Skin epidermis (tissue), 12 donors: ENCODE data around the gene STRA6.
A peak's percentile ranks its signal among the peaks of the same experiment; 100 is the strongest.

Experiments used
- H3K27ac ChIP-seq, 21 experiments: fragments of 200-600 bp; sonication (generic) in 11 of 21; one replicate each; pipeline ENCODE4 v1.5.0; 2020; ENCODE audit warnings: mild to moderate bottlenecking in 3 of 21, inconsistent platforms in 2 of 21, moderate library complexity in 2 of 21
- H3K4me3 ChIP-seq, 7 experiments: fragments of 200-600 bp; sonication (generic) in 2 of 7; one replicate each; pipeline ENCODE4 v1.5.0; 2020; ENCODE audit warnings: inconsistent platforms in 2 of 7, mild to moderate bottlenecking in 2 of 7, moderate library complexity in 1 of 7

The STRA6 gene

DNA sequence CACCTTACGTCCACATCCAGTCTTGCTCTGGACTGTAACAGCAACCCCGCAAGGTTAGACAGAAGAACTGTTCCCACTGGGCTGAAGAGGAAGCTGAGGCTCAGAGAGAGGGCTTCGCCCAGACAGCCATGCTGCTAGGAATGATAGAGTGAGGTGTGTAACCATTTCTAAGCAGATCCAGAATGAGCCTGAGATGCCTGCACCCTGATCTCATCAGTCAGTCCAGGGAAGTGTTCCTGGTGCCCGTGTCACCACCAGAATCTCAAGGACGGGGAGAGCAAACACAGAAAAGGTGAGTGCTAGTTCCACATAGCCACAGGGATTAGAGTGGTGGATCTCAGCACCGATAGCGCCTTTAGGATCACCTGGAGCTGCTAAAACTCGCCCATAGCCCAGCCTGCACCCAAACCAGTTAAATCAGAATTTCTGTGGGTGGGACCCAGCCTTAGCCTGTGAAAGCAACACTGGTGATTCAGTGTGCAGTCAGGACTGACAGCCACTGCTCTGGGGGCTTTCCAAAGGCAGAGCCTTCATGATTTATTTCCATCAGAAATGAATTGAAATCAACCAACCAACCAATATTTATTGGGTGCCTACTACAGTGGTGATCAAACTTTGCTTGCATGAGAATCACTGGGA is 16.8 kb downstream of the STRA6 start:
- H3K27ac ChIP-seq, result peak overlapping the region in 1 of 21 experiments; percentile 30
- no peak overlapping the region for H3K4me3 ChIP-seq

DNA sequence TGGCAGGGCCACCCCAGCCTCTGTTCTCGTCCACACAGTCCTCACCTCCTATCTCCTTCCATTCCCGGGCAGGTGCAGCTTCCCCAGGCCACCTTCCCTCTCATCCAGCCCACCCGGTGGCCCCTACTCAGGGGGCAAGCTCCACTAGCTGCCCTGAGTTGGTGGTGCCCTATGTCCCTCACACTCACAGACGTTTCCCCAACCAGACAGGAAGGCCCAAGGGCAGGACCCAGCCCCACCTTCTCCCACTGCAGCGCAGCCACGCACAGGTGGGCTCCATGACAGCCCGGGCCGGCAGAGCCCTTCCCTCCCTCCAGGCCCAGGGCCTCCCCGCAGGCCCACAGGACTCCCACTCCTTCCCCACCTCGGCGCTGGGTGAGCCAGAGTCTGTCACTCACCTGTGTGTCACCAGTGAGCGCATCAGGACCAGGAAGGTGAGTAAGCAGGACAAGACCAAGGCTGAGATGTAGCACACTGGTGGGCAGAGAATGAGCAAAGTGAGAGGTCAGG is 17.9 kb downstream of the STRA6 start:
- Histone ChIP-seq H3K4me3 (no peak overlapping the region), H3K27ac (peak overlapping the region in 1 of 21 experiments; percentile 30)

DNA sequence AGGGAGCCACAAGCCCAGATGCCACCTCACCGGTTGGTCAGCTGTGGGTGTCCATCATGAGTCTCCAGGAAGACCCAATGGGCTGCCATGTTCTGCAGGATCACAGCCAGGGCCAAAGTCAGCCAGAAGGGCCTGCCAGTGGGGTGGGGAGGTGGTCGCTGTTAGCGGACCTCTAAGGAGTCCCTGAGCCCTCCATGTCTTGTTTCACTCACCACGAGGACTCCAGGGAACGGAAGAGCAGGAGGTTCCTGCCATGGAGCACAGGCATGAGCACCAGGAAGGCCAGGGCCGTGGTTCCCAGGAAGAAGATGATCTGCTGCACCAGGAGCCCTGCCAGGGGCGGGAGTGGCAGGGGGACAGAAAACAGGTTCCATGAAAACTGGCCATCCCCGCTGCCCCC is 20.5 kb downstream of the STRA6 start:
- H3K27ac ChIP-seq, result no peak overlapping the region

DNA sequence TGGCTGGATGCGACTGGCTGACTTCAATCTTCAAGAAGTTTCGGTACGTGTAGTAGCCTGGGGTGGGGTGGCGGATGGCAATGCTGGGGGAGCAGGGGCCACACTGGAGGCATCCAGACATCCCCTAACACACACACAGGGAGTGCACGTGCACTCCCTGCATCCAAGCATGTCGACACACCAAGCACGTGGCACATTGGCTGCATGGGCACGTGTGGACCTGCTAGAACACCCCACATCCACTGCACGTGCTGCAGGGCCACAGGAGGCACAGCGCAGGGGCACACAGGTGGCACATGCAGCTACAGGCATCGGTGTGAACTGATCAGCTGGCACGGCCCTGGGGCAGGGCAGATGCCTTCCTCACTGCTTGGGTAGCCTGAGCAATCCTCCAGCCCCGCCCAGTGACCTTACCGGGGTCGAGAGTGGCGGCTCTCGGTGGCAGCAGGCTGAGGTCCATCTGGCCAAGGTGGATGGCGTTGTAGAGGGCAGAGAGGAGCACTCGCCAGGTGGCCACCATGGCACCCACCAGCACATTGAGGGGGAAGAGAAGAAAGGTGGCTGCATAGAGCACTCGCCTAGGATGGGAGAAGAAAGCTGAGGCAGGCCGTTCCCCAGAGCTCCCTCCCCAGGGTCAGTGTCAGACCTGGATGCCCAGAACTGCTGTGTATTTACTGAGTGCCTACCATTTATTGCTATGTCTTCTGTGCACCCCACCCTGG is 21.5 kb downstream of the STRA6 start:
- H3K4me3 ChIP-seq, result no peak overlapping the region
- H3K27ac ChIP-seq, result peak overlapping the region in 6 of 21 experiments; percentile 12 to 74 (median 44)

More for the DNA sequence above, 20.5 kb downstream of the STRA6 start:
- no peak overlapping the region for H3K4me3 ChIP-seq

DNA sequence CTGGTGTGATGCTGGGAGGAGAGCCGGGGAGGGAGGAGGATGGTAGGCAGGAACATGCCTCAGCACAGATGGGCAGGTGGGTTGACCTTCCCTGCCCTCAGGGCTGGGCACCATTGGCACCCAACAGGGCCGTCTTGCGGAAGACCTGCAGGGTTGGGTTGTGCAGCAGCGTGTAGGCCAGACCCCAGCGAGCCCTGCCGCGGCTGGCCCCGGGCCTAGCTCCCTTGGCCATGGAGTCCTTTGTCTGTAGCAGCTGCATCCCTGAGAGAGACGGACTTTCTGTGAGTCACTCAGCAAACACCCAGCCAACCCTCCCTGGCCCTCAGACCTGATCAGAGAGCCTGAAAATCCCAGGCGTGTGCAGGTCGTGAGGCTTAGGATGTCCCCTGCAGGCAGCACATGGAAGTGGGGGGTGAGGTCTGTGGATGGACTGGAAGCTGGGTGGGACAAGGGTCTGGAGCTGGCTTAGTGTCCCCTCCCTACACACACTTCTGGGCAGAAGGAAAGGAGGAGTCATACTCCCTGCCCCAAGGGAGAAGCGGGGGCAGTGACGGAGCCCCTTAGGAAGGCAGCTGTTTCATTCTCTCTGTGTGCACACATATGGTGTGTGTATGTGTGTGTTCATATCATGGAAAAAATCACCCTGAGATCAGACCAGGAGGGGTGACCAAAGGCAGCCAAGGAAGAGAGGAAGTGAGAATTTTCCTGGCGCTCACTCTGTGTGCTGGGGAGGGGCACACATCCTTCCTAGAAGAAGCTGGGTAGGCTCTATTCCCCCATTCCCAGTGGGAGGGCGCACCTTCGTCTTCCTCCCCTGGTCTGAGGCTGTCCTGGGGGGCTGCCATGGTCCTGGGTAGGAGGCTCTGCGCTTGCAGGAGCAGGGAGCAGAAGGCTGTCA is 22.4 kb downstream of the STRA6 start:
- Histone ChIP-seq H3K27ac (peak overlapping the region in 17 of 21 experiments; percentile 1 to 74 (median 40)), H3K4me3 (no peak overlapping the region)

DNA sequence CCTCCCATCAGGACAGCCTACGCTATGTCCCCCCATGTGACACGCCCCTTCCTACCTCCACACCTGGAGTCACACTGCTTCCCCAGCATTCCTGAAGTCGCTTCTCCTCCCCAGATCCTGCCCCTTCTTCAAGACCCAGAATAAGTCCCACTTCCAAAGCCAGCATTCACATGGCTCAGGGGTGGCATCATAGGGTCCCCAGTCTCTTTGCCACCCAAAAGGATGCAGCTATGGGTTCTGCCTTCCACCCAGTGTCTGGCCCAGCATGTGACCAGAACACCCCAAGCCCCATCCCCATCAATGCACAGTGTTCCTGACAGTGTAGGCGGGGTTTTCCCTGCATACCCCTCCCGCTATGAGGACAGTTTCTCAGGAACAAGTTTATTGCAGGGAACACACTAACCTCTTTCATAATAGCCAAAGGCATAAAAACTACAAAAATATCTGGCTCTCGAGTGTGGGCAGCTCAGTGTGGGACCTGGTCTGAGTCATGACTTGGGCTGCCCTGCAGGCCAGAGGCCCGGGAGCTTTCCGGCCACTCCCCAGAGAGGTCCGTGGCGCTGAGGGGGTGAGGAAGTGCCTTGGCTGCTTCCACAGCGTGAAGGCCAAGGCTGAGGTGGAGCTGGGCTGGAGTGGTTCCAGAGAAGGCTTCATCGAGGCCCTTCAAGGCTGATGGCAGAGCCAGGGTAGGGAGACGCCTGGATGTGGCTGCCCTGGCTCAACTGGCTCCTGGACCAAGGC is 23.3 kb downstream of the STRA6 start:
- Histone ChIP-seq H3K27ac (peak overlapping the region in 16 of 21 experiments; percentile 4 to 74 (median 46)), H3K4me3 (no peak overlapping the region)

DNA sequence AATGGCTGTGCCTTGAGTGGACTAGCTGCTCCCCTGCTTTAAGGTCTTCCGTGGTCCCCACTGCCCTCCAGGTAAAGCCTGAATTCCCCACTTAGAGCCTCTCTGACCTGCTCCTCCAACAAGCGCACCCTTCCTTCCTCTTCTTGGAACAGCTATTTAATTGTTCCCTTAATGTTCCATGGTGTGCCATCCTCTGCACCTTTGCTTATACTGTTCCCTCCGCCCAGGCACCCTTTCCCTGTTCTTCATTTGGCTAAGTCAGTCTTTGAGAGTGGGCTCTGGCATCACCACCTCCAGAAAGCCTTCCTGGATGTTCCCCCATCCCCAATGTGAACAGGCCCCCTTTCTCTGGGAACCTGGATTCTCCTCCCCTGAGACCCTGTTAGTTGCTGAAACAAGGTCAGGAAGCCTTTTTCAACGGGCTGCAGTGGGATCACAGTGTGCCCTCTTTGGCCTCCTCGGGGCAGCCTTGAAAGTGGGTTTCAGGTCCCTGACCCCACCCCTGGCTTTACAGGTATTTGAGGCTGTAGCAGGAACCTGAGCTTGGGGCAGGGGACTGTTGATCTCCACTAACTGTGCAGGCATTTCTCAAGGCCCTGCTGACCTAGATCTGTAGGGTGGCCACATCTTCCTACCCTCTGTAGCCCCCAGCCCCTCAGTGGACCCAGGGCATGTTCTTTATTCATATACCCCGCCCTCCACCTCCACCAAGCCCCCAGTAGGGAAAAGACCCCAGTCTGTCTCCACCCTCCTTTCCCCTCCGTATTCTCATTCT is 24.1 kb downstream of the STRA6 start:
- H3K4me3 ChIP-seq, result no peak overlapping the region
- peak overlapping the region in 8 of 21 experiments; percentile 23 to 67 (median 36) for H3K27ac ChIP-seq

DNA sequence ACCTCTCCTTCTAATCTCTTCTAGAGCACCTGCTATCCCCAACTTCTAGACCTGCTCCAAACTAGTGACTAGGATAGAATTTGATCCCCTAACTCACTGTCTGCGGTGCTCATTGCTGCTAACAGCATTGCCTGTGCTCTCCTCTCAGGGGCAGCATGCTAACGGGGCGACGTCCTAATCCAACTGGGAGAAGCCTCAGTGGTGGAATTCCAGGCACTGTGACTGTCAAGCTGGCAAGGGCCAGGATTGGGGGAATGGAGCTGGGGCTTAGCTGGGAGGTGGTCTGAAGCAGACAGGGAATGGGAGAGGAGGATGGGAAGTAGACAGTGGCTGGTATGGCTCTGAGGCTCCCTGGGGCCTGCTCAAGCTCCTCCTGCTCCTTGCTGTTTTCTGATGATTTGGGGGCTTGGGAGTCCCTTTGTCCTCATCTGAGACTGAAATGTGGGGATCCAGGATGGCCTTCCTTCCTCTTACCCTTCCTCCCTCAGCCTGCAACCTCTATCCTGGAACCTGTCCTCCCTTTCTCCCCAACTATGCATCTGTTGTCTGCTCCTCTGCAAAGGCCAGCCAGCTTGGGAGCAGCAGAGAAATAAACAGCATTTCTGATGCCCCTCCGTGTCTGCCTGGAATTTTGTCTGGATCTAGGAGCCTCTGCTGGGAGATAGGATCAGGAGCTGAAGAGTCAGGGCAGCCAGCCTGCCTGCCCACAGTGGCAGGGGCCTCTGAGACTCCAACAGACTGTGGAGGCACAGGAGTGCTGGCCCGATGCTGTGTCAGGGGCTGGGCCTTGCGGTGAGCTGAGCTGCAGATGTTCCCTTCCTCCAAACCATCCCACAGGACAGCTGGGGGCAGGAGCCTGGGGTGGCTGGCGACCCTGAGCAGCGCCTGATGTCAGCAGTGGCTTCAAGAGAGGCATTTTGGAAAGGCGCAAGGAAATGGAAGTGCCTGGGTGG is 26.0 kb downstream of the STRA6 start:
- Histone ChIP-seq H3K27ac (peak overlapping the region in 5 of 21 experiments; percentile 6 to 40 (median 31)), H3K4me3 (no peak overlapping the region)

DNA sequence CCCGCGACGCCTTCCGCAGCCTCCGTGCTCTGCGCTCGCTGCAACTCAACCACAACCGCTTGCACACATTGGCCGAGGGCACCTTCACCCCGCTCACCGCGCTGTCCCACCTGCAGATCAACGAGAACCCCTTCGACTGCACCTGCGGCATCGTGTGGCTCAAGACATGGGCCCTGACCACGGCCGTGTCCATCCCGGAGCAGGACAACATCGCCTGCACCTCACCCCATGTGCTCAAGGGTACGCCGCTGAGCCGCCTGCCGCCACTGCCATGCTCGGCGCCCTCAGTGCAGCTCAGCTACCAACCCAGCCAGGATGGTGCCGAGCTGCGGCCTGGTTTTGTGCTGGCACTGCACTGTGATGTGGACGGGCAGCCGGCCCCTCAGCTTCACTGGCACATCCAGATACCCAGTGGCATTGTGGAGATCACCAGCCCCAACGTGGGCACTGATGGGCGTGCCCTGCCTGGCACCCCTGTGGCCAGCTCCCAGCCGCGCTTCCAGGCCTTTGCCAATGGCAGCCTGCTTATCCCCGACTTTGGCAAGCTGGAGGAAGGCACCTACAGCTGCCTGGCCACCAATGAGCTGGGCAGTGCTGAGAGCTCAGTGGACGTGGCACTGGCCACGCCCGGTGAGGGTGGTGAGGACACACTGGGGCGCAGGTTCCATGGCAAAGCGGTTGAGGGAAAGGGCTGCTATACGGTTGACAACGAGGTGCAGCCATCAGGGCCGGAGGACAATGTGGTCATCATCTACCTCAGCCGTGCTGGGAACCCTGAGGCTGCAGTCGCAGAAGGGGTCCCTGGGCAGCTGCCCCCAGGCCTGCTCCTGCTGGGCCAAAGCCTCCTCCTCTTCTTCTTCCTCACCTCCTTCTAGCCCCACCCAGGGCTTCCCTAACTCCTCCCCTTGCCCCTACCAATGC is 27.1 kb downstream of the STRA6 start:
- Histone ChIP-seq H3K27ac (peak overlapping the region in 5 of 21 experiments; percentile 11 to 75 (median 66)), H3K4me3 (peak overlapping the region in 4 of 7 experiments; percentile 6 to 33 (median 24))

DNA sequence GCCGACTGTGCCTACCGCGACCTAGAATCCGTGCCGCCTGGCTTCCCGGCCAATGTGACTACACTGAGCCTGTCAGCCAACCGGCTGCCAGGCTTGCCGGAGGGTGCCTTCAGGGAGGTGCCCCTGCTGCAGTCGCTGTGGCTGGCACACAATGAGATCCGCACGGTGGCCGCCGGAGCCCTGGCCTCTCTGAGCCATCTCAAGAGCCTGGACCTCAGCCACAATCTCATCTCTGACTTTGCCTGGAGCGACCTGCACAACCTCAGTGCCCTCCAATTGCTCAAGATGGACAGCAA is 27.7 kb downstream of the STRA6 start:
- H3K27ac ChIP-seq, result peak overlapping the region in 13 of 21 experiments; percentile 28 to 84 (median 72)
- H3K4me3 ChIP-seq, result peak overlapping the region in 4 of 7 experiments; percentile 6 to 33 (median 24)

DNA sequence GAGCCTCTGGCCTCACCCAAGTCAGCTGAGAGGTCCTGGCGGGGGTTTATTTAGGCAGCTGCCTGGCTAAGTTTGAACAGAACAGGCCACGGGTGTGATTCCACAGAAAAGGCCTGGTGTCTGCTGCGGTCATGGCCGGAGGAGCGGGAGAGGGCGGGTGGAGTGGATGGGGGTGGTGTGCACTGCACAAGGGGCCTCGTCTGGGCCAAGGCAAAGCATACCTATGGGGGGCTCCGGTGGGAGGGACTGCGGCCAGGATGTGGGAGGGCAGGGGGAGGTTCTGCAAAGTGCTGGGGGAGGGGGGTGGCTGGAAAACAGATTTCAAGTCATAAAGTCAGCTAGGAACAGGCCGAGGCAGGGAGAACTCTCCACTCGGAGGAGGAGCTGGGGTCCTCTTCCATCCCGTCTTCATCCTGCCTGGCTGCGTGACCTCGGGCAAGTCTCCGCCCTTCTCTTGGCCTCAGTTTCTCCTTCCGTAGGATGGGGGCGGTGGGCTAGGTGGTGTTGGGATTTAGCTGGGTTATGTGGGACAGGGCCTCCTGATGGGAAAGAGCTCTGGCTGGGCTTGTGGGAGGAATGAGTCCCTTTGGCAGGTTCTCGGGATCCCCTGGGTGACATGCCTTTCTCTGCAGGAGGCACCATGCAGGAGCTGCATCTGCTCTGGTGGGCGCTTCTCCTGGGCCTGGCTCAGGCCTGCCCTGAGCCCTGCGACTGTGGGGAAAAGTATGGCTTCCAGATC is 28.2 kb downstream of the STRA6 start:
- Histone ChIP-seq H3K27ac (peak overlapping the region in 18 of 21 experiments; percentile 14 to 84 (median 67)), H3K4me3 (peak overlapping the region in 5 of 7 experiments; percentile 6 to 33 (median 24))

DNA sequence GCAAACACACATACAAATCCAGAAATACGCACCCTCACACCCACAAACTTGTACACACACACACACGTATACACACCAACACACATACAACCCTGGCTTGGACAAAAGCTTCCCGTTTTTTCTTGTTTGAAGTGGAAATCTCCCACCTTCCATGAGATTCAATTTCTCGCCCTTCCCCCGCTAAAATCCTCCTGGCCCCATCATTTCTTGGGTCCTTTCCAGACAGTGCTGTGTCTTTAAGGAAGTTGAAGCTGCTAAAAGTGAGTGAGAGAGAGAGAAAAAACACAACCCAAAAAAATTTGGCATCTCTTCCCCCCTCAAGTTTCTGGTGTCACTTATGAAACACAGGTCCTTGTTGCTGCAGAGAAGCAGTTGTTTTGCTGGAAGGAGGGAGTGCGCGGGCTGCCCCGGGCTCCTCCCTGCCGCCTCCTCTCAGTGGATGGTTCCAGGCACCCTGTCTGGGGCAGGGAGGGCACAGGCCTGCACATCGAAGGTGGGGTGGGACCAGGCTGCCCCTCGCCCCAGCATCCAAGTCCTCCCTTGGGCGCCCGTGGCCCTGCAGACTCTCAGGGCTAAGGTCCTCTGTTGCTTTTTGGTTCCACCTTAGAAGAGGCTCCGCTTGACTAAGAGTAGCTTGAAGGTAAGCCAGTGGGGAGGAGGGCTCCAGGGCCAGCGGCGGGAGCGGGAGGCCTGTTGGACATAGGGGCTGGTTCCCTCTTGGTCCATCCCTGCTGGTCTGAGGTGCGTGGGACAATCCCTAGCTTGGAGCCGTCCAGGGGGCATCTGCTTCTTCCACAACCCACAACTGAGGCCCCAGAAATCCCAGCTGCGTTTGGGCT is 29.0 kb downstream of the STRA6 start, which contains the start of gene ISLR:
Gene ISLR (plus strand): TSS at position 331 of the 839 bp plus-strand sequence. CDS start 1,149 bp downstream, outside the sequence.
- Histone ChIP-seq H3K27ac (peak within 1 kb of the TSS in 20 of 21 experiments; percentile 14 to 84 (median 70)), H3K4me3 (peak within 1 kb of the TSS in 5 of 7 experiments; percentile 6 to 33 (median 24))

DNA sequence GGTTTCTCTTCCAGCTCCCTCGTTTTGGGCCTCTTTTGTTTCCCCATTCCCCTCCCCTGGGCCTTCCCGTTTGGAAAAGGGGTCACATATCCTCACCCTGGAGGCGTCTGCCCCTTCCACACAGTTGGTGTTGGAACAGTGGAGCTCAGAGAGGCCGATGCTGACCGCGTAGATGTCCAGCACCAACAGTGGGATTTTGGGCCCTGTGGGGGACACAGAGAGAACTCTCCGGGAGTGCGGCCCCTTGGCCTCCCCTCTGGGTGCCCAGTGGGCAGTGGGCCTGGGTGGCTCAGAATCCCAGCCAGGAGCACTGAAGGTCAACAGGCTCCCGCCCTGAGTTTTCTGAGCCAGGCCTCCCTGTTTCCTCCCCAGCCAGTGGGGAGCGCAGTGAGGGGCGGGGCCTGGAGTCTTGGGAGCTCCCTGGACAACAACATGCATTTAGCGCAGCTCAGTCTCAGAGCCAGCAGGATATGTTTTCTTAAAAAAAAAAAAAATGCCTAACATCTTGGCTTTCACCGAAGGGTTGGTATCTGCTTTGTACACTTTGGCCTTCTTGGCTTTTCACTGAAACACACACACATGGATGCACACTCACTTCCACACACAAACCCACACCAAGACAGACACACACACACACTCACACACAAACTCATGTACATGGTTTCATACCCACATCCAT is 29.7 kb downstream of the STRA6 start:
- H3K27ac ChIP-seq, result peak overlapping the region in 18 of 21 experiments; percentile 33 to 84 (median 70)
- H3K4me3 ChIP-seq, result peak overlapping the region in 2 of 7 experiments; percentile 25 to 33

DNA sequence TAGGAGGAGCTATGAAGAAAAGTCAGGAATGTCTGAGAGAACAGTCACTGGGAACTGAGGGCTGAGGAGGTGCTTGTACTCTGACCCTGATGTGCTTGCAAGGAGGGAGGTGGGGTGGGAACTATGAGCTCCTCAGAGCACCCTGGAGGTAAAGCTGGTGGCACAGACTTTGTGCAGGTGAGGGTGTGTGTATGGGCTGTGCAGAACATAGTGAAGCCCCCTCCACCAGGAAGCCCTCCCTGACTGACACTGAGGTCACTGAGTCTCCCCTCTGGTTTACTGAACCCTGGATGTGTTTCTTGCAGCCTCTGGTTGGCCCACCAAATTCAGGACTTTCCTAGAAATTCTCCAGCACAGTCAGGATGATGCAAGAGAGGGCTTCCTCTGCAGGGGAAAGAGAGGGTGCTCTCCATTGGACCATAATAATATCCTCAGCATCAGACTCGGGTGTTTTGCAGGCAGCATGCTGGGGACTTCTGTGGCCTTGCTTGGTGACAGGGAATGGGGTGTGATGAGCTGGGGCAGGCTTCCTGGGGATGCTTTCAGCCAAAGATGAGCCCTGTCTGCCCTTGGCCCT is 30.5 kb downstream of the STRA6 start:
- Histone ChIP-seq H3K4me3 (no peak overlapping the region), H3K27ac (peak overlapping the region in 11 of 21 experiments; percentile 45 to 84 (median 72))
